Esophagus squamous epithelium (tissue), 4 donors: Measurements from ENCODE around the gene ZNF701.

Source experiments
- CTCF ChIP-seq, 6 experiments: fragments of 450-650 bp in 4 of 6; fragments of 200-600 bp in 2 of 6; sonication (generic) in 2 of 6; IDR thresholded peaks; one replicate each; pipeline ENCODE4 v1.5.1; 2016 to 2019; ENCODE audit warnings: antibody characterized with exemption in 6 of 6, mild to moderate bottlenecking in 4 of 6, moderate library complexity in 4 of 6
- POLR2A ChIP-seq, 4 donors: fragments of 450-650 bp; IDR thresholded peaks; one replicate each; pipeline ENCODE4 v1.6.1; 2017; ENCODE audit warnings: antibody characterized with exemption in 4 of 4, mild to moderate bottlenecking in 4 of 4, moderate library complexity in 3 of 4

GRCh38 chr19:52590728-52591127 is 20.6 kb downstream of the ZNF701 start:
- no peak for TF ChIP-seq CTCF (IDR thresholded peaks at IDR 0.05)
- no peak for TF ChIP-seq POLR2A (IDR thresholded peaks at IDR 0.05)
